GM12801 (cell line): ENCODE results near the gene DROSHA.

ENCODE experiments used
- CTCF ChIP-seq: IDR thresholded peaks from one replicate; pipeline ENCODE4 v1.5.1; 2011; ENCODE audit warnings: control low read depth; ENCODE audit not compliant: insufficient read length; ENCODE audit errors: extremely low read depth

Gene DROSHA

GRCh38 chr5:31464081-31464480 lies 67.8 kb downstream of the DROSHA start:
- no peak for TF ChIP-seq CTCF

GRCh38 chr5:31463351-31463750 lies 68.5 kb downstream of the DROSHA start:
- no peak for TF ChIP-seq CTCF

GRCh38 chr5:31459594-31459993 lies 72.3 kb downstream of the DROSHA start:
- no peak for TF ChIP-seq CTCF

- no peak for TF ChIP-seq CTCF
These were observed 76.7 kb downstream of the DROSHA start for GRCh38 chr5:31455172-31455571.

GRCh38 chr5:31453522-31453921 lies 78.4 kb downstream of the DROSHA start:
- no peak for TF ChIP-seq CTCF

GRCh38 chr5:31452314-31452713 lies 79.6 kb downstream of the DROSHA start:
- no peak for TF ChIP-seq CTCF

- TF ChIP-seq CTCF: no peak
These were observed 81.9 kb downstream of the DROSHA start for GRCh38 chr5:31449962-31450361.

GRCh38 chr5:31449174-31449573 lies 82.7 kb downstream of the DROSHA start:
- TF ChIP-seq CTCF: no peak
